H9 (cell line): ENCODE measurements around the gene NOTCH1. TPM values are rescaled to one million over a fixed set of nuclear protein-coding genes. Genes with fewer than 3 reads are reported as not detected.
"Not testable (repeated sequence)": the region's sequence is repeated elsewhere in the genome, so short reads cannot be mapped to it uniquely, and the experiment has no call there.

Source experiments
- DNase-seq: peaks from one replicate; pipeline ENCODE4 v3.0.0-alpha.2; 2017
- H2AFZ ChIP-seq: one replicate; pipeline ENCODE4 v1.6.1; 2013; ENCODE audit warnings: mild to moderate bottlenecking, low read length, control low read depth, moderate library complexity
- H2AK5ac ChIP-seq: 2 replicates; pipeline ENCODE4 v1.6.1; 2013; ENCODE audit warnings: low read length, control low read depth, mixed read lengths; ENCODE audit not compliant: insufficient read length
- H2BK120ac ChIP-seq: one replicate; pipeline ENCODE4 v1.6.1; 2013; ENCODE audit warnings: low read depth, mild to moderate bottlenecking, low read length, control low read depth, inconsistent platforms; ENCODE audit not compliant: poor library complexity, severe bottlenecking
- H2BK12ac ChIP-seq: 2 replicates; pipeline ENCODE4 v1.6.1; 2013; ENCODE audit warnings: low read length, control low read depth, mixed read lengths, low read depth; ENCODE audit not compliant: insufficient read length
- H2BK15ac ChIP-seq: 2 replicates; pipeline ENCODE4 v1.6.1; 2013; ENCODE audit warnings: low read depth, low read length, control low read depth
- H2BK20ac ChIP-seq: one replicate; pipeline ENCODE4 v1.6.1; 2013; ENCODE audit warnings: low read depth, mild to moderate bottlenecking, low read length, control low read depth, inconsistent platforms; ENCODE audit not compliant: poor library complexity, severe bottlenecking
- H2BK5ac ChIP-seq: 2 replicates; pipeline ENCODE4 v1.6.1; 2013; ENCODE audit warnings: low read length, control low read depth, mixed read lengths; ENCODE audit not compliant: insufficient read length
- H3K14ac ChIP-seq: 2 replicates; pipeline ENCODE4 v1.6.1; 2013; ENCODE audit warnings: low read length, control low read depth; ENCODE audit not compliant: insufficient read depth
- H3K18ac ChIP-seq: 2 replicates; pipeline ENCODE4 v1.6.1; 2013; ENCODE audit warnings: low read depth, mild to moderate bottlenecking, mixed read lengths, low read length, control low read depth; ENCODE audit not compliant: insufficient read length
- H3K23ac ChIP-seq: 2 replicates; pipeline ENCODE4 v1.6.1; 2013; ENCODE audit warnings: low read length, control low read depth, mixed read lengths, low read depth; ENCODE audit not compliant: insufficient read length
- H3K23me2 ChIP-seq: 2 replicates; pipeline ENCODE4 v1.6.1; 2013; ENCODE audit warnings: low read depth, mild to moderate bottlenecking, mixed read lengths, low read length, control low read depth; ENCODE audit not compliant: insufficient read length, poor library complexity, severe bottlenecking
- H3K27ac ChIP-seq: 2 replicates; pipeline ENCODE4 v1.5.1; 2013; ENCODE audit warnings: low read length, control low read depth, mixed read lengths, low read depth; ENCODE audit not compliant: insufficient read length
- H3K27me3 ChIP-seq: 2 replicates; pipeline ENCODE4 v1.6.1; 2013; ENCODE audit warnings: low read length, control low read depth, inconsistent platforms; ENCODE audit not compliant: insufficient read depth
- H3K4ac ChIP-seq: 2 replicates; pipeline ENCODE4 v1.6.1; 2013; ENCODE audit warnings: low read depth, mild to moderate bottlenecking, control low read depth, inconsistent platforms, low read length, moderate library complexity
- H3K4me1 ChIP-seq: 2 replicates; pipeline ENCODE4 v1.6.1; 2013; ENCODE audit warnings: low read length, control low read depth, inconsistent platforms; ENCODE audit not compliant: insufficient read depth
- H3K4me2 ChIP-seq: 2 replicates; pipeline ENCODE4 v1.6.1; 2013; ENCODE audit warnings: low read length, control low read depth, mixed read lengths; ENCODE audit not compliant: insufficient read length, insufficient read depth
- H3K56ac ChIP-seq: 2 replicates; pipeline ENCODE4 v1.6.1; 2013; ENCODE audit warnings: low read depth, mild to moderate bottlenecking, mixed read lengths, low read length, control low read depth; ENCODE audit not compliant: insufficient read length
- H3K79me1 ChIP-seq: 2 replicates; pipeline ENCODE4 v1.6.1; 2013; ENCODE audit warnings: low read depth, mild to moderate bottlenecking, moderate library complexity, low read length, control low read depth, inconsistent platforms; ENCODE audit not compliant: insufficient read depth, poor library complexity, severe bottlenecking
- H3K79me2 ChIP-seq: 2 replicates; pipeline ENCODE4 v1.6.1; 2013; ENCODE audit warnings: low read length, control low read depth, inconsistent platforms; ENCODE audit not compliant: insufficient read depth
- H3K9ac ChIP-seq: 2 replicates; pipeline ENCODE4 v1.6.1; 2013; ENCODE audit warnings: low read length, control low read depth, mixed read lengths; ENCODE audit not compliant: insufficient read length; ENCODE audit errors: extremely low read depth
- H3K9me3 ChIP-seq: one replicate; pipeline ENCODE4 v1.6.1; 2013; ENCODE audit warnings: low read depth, low read length, inconsistent platforms; ENCODE audit not compliant: control insufficient read depth
- H3T11ph ChIP-seq: one replicate; pipeline ENCODE4 v1.6.1; 2013; ENCODE audit warnings: mild to moderate bottlenecking, low read length, control low read depth, inconsistent platforms
- H4K20me1 ChIP-seq: one replicate; pipeline ENCODE4 v1.6.1; 2013; ENCODE audit not compliant: control insufficient read depth, insufficient read length, insufficient read depth
- H4K5ac ChIP-seq: 2 replicates; pipeline ENCODE4 v1.6.1; 2013; ENCODE audit warnings: low read depth, mild to moderate bottlenecking, mixed read lengths, low read length, control low read depth; ENCODE audit not compliant: insufficient read length
- H4K8ac ChIP-seq: replicated peaks from 2 replicates; pipeline ENCODE4 v1.6.1; 2013; ENCODE audit warnings: low read length, control low read depth, mixed read lengths, low read depth; ENCODE audit not compliant: insufficient read length
- H4K91ac ChIP-seq: 2 replicates; pipeline ENCODE4 v1.6.1; 2013; ENCODE audit warnings: low read depth, mild to moderate bottlenecking, moderate library complexity, mixed read lengths, low read length, control low read depth; ENCODE audit not compliant: insufficient read length
- H3K27ac Mint-ChIP-seq, 3 experiments: 2 replicates in 2 of 3; 3 replicates in 1 of 3; pipeline ENCODE4 v1.8.0; 2020 to 2021; ENCODE audit warnings: mixed read lengths in 3 of 3, mild to moderate bottlenecking in 1 of 3, moderate library complexity in 1 of 3
- H3K27me3 Mint-ChIP-seq: 2 replicates; pipeline ENCODE4 v1.8.0; 2021; ENCODE audit warnings: low read depth, mild to moderate bottlenecking, moderate library complexity, mixed read lengths
- H3K36me3 Mint-ChIP-seq, 3 experiments: 2 replicates in 2 of 3; 3 replicates in 1 of 3; pipeline ENCODE4 v1.8.0; 2020 to 2021; ENCODE audit warnings: low read depth in 3 of 3, mixed read lengths in 3 of 3; ENCODE audit not compliant: insufficient read depth in 1 of 3
- H3K4me1 Mint-ChIP-seq, 2 experiments: 2 replicates each; pipeline ENCODE4 v1.8.0; 2020; ENCODE audit warnings: mixed read lengths in 2 of 2
- H3K4me3 Mint-ChIP-seq, 2 experiments: 2 replicates in 1 of 2; 3 replicates in 1 of 2; pipeline ENCODE4 v1.8.0; 2020 to 2021; ENCODE audit warnings: mild to moderate bottlenecking in 2 of 2, mixed read lengths in 2 of 2, moderate library complexity in 1 of 2
- H3K9me3 Mint-ChIP-seq, 2 experiments: 2 replicates in 1 of 2; 3 replicates in 1 of 2; pipeline ENCODE4 v1.8.0; 2020; ENCODE audit warnings: mild to moderate bottlenecking in 2 of 2, mixed read lengths in 2 of 2, moderate library complexity in 1 of 2
- WGBS: extraction: QIAGEN DNeasy Blood & Tissue Kit; methylation state at CpG from one replicate; pipeline ENCODE4 v1.1.7; 2013; ENCODE audit warnings: missing lambda C conversion rate, low lambda C conversion rate, mixed read lengths; ENCODE audit not compliant: insufficient read length; ENCODE audit errors: extremely low coverage; 5-methylcytosine and 5-hydroxymethylcytosine counted together
- total RNA-seq: library from RNA; stranded (reverse); gene quantifications from 2 replicates; pipeline ENCODE4 v1.2.1, GENCODE V29; 2021
- TF ChIP-seq, protein P1 (sequence below): fragments of 200-600 bp; sonication (generic); conservative IDR thresholded peaks from 3 replicates; pipeline ENCODE4 v1.8.0; 2021; ENCODE audit warnings: antibody characterized with exemption, mild to moderate bottlenecking

The NOTCH1 gene
- total RNA-seq, 1 experiment from 2014 or later, result 71.6 TPM

DNA sequence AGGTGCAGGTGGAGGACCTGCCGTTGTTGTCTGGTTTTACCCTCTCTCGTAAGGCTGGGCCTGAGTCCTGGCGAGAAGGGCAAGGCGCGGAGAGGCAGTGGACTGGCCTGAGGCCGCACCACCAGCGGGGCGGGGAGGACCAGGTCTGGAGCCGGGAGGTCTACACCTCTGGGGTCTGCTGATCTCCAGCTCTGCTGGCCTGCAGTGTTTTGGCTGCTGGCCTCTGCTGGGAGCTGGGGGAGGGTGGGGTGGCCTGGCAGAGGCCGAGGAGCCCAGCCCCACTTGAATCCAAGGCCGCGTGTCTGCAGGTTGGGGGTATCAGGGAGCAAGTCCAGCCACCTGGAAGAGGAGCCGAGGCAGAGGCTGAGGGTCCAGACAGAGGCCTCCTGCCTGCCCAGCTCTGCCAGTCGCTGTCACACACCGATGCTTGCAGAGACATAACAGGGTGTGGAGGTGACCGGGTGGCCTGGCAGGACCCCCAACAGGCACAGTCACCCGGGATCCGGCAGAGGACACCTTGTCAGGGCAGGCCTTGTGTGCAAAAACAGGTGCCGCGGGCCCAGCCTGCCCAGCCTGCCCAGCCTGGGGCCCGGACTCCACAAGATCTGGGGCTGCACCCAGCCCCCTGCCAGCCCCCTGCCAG, 29.9 kb upstream of the NOTCH1 start:
- no peaks in the 10 kb centered on the region for H3K27me3 ChIP-seq
- Mint-ChIP-seq H3K9me3 (peaks cover 0 to 2% of the 10 kb centered on the region in 2 experiments; a peak in 2 of 5 replicates), H3K27me3 (peaks cover 5% of the 10 kb centered on the region), H3K36me3 (no peaks in the 10 kb centered on the region), H3K27ac (peak overlapping the region in 1 of 3 experiments; percentile 62; a peak in 1 of 7 replicates), H3K4me1 (peaks cover 41 to 56% of the 10 kb centered on the region in 2 experiments), H3K4me3 (no peak overlapping the region)
- H3K79me1 ChIP-seq, result no peaks in the 10 kb centered on the region
- H3K4me2 ChIP-seq, result no peak overlapping the region
- H2BK20ac ChIP-seq, result no peak overlapping the region
- H4K8ac ChIP-seq, result no peak overlapping the region
- no peak overlapping the region for H2BK120ac ChIP-seq
- no peaks in the 10 kb centered on the region for H3K9me3 ChIP-seq
- H4K20me1 ChIP-seq, result no peaks in the 10 kb centered on the region
- H3K9ac ChIP-seq, result no peak overlapping the region
- H2AFZ ChIP-seq, result no peak overlapping the region
- H2AK5ac ChIP-seq, result no peak overlapping the region
- H3K4ac ChIP-seq, result no peak overlapping the region
- H3K79me2 ChIP-seq, result no peaks in the 10 kb centered on the region
- H2BK5ac ChIP-seq, result no peak overlapping the region
- TF ChIP-seq, protein P1, sequence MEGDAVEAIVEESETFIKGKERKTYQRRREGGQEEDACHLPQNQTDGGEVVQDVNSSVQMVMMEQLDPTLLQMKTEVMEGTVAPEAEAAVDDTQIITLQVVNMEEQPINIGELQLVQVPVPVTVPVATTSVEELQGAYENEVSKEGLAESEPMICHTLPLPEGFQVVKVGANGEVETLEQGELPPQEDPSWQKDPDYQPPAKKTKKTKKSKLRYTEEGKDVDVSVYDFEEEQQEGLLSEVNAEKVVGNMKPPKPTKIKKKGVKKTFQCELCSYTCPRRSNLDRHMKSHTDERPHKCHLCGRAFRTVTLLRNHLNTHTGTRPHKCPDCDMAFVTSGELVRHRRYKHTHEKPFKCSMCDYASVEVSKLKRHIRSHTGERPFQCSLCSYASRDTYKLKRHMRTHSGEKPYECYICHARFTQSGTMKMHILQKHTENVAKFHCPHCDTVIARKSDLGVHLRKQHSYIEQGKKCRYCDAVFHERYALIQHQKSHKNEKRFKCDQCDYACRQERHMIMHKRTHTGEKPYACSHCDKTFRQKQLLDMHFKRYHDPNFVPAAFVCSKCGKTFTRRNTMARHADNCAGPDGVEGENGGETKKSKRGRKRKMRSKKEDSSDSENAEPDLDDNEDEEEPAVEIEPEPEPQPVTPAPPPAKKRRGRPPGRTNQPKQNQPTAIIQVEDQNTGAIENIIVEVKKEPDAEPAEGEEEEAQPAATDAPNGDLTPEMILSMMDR, result no peak
- no peak overlapping the region for H3K23ac ChIP-seq
- no peak overlapping the region for H3K18ac ChIP-seq
- DNase-seq, result no peak
- H3K56ac ChIP-seq, result no peak overlapping the region
- no peak overlapping the region for H3K27ac ChIP-seq
- no peak overlapping the region for H4K91ac ChIP-seq
- no CpG with 5 or more reads among the region's 21 CpGs for WGBS
- H3K4me1 ChIP-seq, result peaks cover 8% of the 10 kb centered on the region; the same call in 1 of the 2 replicates
- H4K5ac ChIP-seq, result no peak overlapping the region
- H2BK12ac ChIP-seq, result no peak overlapping the region
- H3K14ac ChIP-seq, result no peak overlapping the region; the same call in 1 of the 2 replicates
- H3K23me2 ChIP-seq, result no peaks in the 10 kb centered on the region
- no peak overlapping the region for H3T11ph ChIP-seq
- H2BK15ac ChIP-seq, result no peak overlapping the region

DNA sequence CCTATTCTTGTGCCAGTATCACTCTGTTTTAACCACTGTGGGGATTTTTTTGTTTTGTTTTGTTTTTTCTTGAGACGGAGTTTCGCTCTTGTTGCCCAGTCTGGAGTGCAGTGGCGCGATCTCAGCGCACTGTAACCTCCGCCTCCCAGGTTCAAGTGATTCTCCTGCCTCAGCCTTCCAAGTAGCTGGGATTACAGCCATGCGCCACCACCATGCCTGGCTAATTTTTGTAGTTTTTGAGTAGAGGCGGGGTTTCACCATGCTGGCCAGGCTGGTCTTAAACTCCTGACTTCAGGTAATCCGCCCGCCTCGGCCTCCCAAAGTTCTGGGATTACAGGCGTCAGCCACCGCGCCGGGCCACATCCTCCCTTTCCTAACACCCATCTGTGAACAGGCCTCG, 28.8 kb upstream of the NOTCH1 start:
- not testable (repeated sequence) for H3K4me1 ChIP-seq
- H3K27ac Mint-ChIP-seq, result peak overlapping the region in 2 of 3 experiments; percentile 26 to 62; a peak in 1 of 7 replicates

More for the DNA sequence above, 28.8 kb upstream of the NOTCH1 start:
- H3K4me3 Mint-ChIP-seq, H3K27me3 ChIP-seq, H3K27me3 Mint-ChIP-seq, H2AK5ac ChIP-seq, H3K23ac ChIP-seq, H3K4ac ChIP-seq, H3K36me3 Mint-ChIP-seq, H3K79me1 ChIP-seq, H3K18ac ChIP-seq, H2BK120ac ChIP-seq, H3K14ac ChIP-seq, H2BK12ac ChIP-seq, H3K9me3 ChIP-seq, H3K56ac ChIP-seq, H4K91ac ChIP-seq, H3K9me3 Mint-ChIP-seq, H4K8ac ChIP-seq, H2BK5ac ChIP-seq, H3K4me2 ChIP-seq, H2BK15ac ChIP-seq, H3K79me2 ChIP-seq, H3K27ac ChIP-seq, H2AFZ ChIP-seq, H3T11ph ChIP-seq, H4K20me1 ChIP-seq, H4K5ac ChIP-seq, H2BK20ac ChIP-seq, H3K23me2 ChIP-seq, H3K9ac ChIP-seq, DNase-seq: not testable (repeated sequence)
- peaks cover 42 to 56% of the 10 kb centered on the region in 2 experiments for H3K4me1 Mint-ChIP-seq
- no CpG with 5 or more reads among the region's 16 CpGs for WGBS
